SU-DHL-6 (cell line): ENCODE measurements around the gene HHLA2.

Experiments
- H2AFZ ChIP-seq: fragments of 200-600 bp; sonication (generic); 2 replicates; pipeline ENCODE4 v1.6.1; 2014; ENCODE audit warnings: low read depth, mild to moderate bottlenecking, moderate library complexity, mixed read lengths, antibody characterized with exemption, low read length; ENCODE audit not compliant: severe bottlenecking
- H3F3A ChIP-seq: fragments of 200-600 bp; shearing (Covaris generic); 2 replicates; pipeline ENCODE4 v1.6.0; 2016; ENCODE audit warnings: antibody characterized with exemption, mild to moderate bottlenecking; ENCODE audit not compliant: insufficient read depth
- H3K27ac ChIP-seq: fragments of 200-600 bp; sonication (generic); 2 replicates; pipeline ENCODE4 v1.5.1; 2016; ENCODE audit warnings: low read depth, mild to moderate bottlenecking, low read length, moderate library complexity, mixed read lengths
- H3K27me3 ChIP-seq: fragments of 200-600 bp; sonication (generic), shearing (Covaris generic); 2 replicates; pipeline ENCODE4 v1.6.0; 2014; ENCODE audit warnings: mild to moderate bottlenecking, low read length
- H3K36me3 ChIP-seq: fragments of 200-600 bp; sonication (generic); 2 replicates; pipeline ENCODE4 v1.6.1; 2014; ENCODE audit warnings: mild to moderate bottlenecking, low read length, mixed read lengths
- H3K4me2 ChIP-seq: fragments of 300-600, 200-600 bp; shearing (Covaris generic), sonication (generic); 2 replicates; pipeline ENCODE4 v1.6.0; 2014; ENCODE audit warnings: low read length, low read depth, mild to moderate bottlenecking; ENCODE audit not compliant: poor library complexity, severe bottlenecking
- H3K4me3 ChIP-seq: fragments of 200-600 bp; sonication (generic); 2 replicates; pipeline ENCODE4 v1.5.1; 2014; ENCODE audit warnings: antibody characterized with exemption, low read length, mild to moderate bottlenecking, mixed read lengths; ENCODE audit not compliant: insufficient read depth, poor library complexity, severe bottlenecking
- H3K79me2 ChIP-seq: fragments of 200-600 bp; sonication (generic); 2 replicates; pipeline ENCODE4 v1.6.1; 2014; ENCODE audit warnings: mild to moderate bottlenecking, low read length, moderate library complexity; ENCODE audit not compliant: insufficient read depth
- H3K9ac ChIP-seq: fragments of 200-600 bp; sonication (generic); 2 replicates; pipeline ENCODE4 v1.7.0; 2014; ENCODE audit warnings: mild to moderate bottlenecking, low read length
- H3K9me2 ChIP-seq: fragments of 200-600 bp; sonication (generic); replicated peaks from 2 replicates; pipeline ENCODE4 v1.6.1; 2014; ENCODE audit warnings: low read length; ENCODE audit not compliant: insufficient read depth
- H3K9me3 ChIP-seq: fragments of 200-600 bp; sonication (generic); 2 replicates; pipeline ENCODE4 v1.6.1; 2014; ENCODE audit warnings: low read length, mixed read lengths; ENCODE audit not compliant: insufficient read depth
- H4K20me1 ChIP-seq: fragments of 200-600 bp; sonication (generic); 2 replicates; pipeline ENCODE4 v1.6.1; 2014; ENCODE audit warnings: low read depth, mild to moderate bottlenecking, antibody characterized with exemption, low read length, moderate library complexity, mixed read lengths
- CTCF ChIP-seq: fragments of 200-600 bp; sonication (generic); IDR thresholded peaks from one replicate; pipeline ENCODE4 v1.5.1; 2017; ENCODE audit warnings: antibody characterized with exemption, mild to moderate bottlenecking, low read length, moderate library complexity; ENCODE audit not compliant: insufficient read depth, poor library complexity, severe bottlenecking
- EZH2phosphoT487 ChIP-seq: fragments of 200-600 bp; sonication (generic), shearing (Covaris generic); conservative IDR thresholded peaks from 2 replicates; pipeline ENCODE4 v1.6.1; 2018; ENCODE audit warnings: mild to moderate bottlenecking, antibody characterized with exemption, low read length, moderate library complexity, mixed read lengths

Gene HHLA2

DNA sequence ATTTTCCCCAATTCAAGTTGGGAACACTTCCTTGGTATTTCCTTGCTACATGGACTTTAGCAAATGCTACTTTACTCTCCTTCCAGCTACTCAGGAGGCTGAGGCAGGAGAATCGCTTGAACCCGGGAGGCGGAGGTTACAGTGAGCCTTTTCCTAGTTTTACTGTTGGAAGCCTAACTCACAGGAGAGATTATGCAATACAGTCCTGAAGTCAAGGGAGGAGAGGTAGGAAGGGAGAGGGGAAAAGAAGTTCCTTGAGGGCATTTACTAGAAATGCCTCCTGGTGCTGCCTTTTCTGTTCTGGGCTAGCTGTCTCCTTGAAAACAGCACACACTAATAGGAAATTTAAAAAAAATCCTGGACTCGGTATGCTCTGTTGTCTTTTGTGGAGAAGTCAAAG is 6.2 kb downstream of the HHLA2 start:
- Histone ChIP-seq H3K9me3 (no peaks in the 10 kb centered on the region), H2AFZ (no peak overlapping the region), H3K27ac (no peak overlapping the region), H3K4me2 (no peak overlapping the region), H3K79me2 (no peaks in the 10 kb centered on the region), H3K4me3 (no peak overlapping the region), H3K9ac (no peak overlapping the region), H3K9me2 (no peaks in the 10 kb centered on the region), H4K20me1 (no peaks in the 10 kb centered on the region), H3K36me3 (no peaks in the 10 kb centered on the region), H3F3A (no peaks in the 10 kb centered on the region), H3K27me3 (no peaks in the 10 kb centered on the region)
- no peak for TF ChIP-seq EZH2phosphoT487
- no peak for TF ChIP-seq CTCF

DNA sequence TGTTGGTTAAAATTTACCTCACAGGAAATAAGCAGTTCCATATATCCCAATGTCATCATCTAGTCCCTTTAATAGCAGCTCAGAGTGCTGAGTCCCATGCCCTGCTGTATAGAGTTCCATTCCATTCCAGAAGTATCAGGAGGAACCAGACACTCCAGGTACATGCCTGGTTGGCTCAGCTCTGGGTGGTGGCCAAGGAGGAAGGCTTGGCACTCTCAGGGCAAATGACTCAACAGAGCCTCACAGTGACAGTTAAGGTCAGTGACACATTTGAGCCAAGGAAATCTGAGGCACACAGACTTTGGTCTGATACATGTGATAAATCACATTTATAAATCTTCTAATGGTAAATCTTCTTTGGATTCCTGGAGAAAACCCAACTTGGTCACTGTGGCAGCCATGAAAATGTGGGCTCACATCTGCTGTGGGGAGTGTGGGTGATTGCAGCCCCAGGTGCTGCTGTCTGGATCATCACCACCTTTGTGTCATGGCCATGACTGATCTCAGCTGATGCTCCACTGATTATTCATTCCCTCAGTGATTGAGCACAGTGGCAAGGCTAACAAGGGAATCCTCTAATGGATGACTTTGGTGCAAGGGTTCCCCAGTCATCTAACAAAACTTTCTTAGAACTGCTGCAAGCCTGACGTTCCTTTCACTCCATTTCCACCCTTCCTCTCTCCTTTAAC is 9.3 kb downstream of the HHLA2 start:
- H3K36me3 ChIP-seq: no peaks in the 10 kb centered on the region
- H3K79me2 ChIP-seq: no peaks in the 10 kb centered on the region
- TF ChIP-seq EZH2phosphoT487: no peak
- no peak for TF ChIP-seq CTCF
- no peaks in the 10 kb centered on the region for H3K27me3 ChIP-seq
- H3K9me3 ChIP-seq: no peaks in the 10 kb centered on the region
- no peak overlapping the region for H3K27ac ChIP-seq
- H3K4me3 ChIP-seq: no peak overlapping the region
- H2AFZ ChIP-seq: no peak overlapping the region
- H4K20me1 ChIP-seq: no peaks in the 10 kb centered on the region
- no peaks in the 10 kb centered on the region for H3F3A ChIP-seq
- H3K9me2 ChIP-seq: no peaks in the 10 kb centered on the region
- H3K4me2 ChIP-seq: no peak overlapping the region
- H3K9ac ChIP-seq: no peak overlapping the region

DNA sequence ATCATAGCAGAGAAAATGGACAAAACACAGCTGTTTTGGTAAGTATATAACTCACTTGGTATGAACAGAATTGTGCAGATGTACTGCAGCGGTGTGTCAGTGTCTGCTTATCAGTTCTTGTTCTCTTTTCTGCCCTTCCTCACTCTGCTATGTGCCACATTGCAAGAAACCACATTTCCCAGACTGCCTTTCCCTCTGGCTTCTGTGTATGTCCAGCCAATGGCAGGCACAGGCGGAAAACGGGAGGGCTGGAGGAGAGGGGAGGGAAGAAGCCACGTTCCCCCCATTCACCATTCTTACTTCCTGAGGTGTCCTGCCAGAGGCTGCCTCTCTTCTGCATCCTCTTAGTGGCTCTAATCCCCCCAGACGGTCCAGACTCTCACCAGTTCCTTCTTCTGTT is 15.4 kb downstream of the HHLA2 start:
- no peaks in the 10 kb centered on the region for H4K20me1 ChIP-seq
- no peak overlapping the region for H2AFZ ChIP-seq
- no peaks in the 10 kb centered on the region for H3K36me3 ChIP-seq
- TF ChIP-seq EZH2phosphoT487: no peak
- no peak for TF ChIP-seq CTCF
- H3K9me2 ChIP-seq: no peaks in the 10 kb centered on the region
- no peaks in the 10 kb centered on the region for H3F3A ChIP-seq
- H3K27me3 ChIP-seq: no peaks in the 10 kb centered on the region
- H3K4me2 ChIP-seq: no peak overlapping the region
- H3K27ac ChIP-seq: no peak overlapping the region
- H3K4me3 ChIP-seq: no peak overlapping the region
- no peak overlapping the region for H3K9ac ChIP-seq
- H3K79me2 ChIP-seq: no peaks in the 10 kb centered on the region
- H3K9me3 ChIP-seq: no peaks in the 10 kb centered on the region
